Astrocyte (in vitro differentiated cells and primary cell): ENCODE results near the gene ZP3.
"Not testable (repeated sequence)": the region's sequence is repeated elsewhere in the genome, so short reads cannot be mapped to it uniquely, and the experiment has no call there.

ENCODE experiments used
- CTCF ChIP-seq: IDR thresholded peaks from 2 replicates; pipeline ENCODE4 v1.5.1; 2011; ENCODE audit warnings: low read depth, mild to moderate bottlenecking, inconsistent platforms, low read length, moderate library complexity; ENCODE audit not compliant: insufficient read depth
- EZH2 ChIP-seq: IDR thresholded peaks from 2 replicates; pipeline ENCODE4 v1.6.1; 2012; ENCODE audit warnings: mild to moderate bottlenecking, low read length, inconsistent platforms; ENCODE audit not compliant: insufficient read depth

GRCh38 chr7:76476742-76477474, 52.2 kb downstream of the ZP3 start:
- TF ChIP-seq CTCF, EZH2: not testable (repeated sequence)
